Effector CD8-positive, alpha-beta T cell (primary cell): ENCODE results near the gene CEACAM19.
"Not testable (repeated sequence)": the region's sequence is repeated elsewhere in the genome, so short reads cannot be mapped to it uniquely, and the experiment has no call there.

Experiments
- DNase-seq: peaks from one replicate; lab custom pipeline; 2025; lab: John Stamatoyannopoulos, UW
- total RNA-seq, 4 experiments: gene quantifications; one replicate each; lab custom pipeline; 2026; lab: John Stamatoyannopoulos, UW

Gene CEACAM19
- 0.10 to 0.44 (median 0.36) reads per million in 4 experiments for total RNA-seq

GRCh38 chr19:44671400-44671799 is at the start of gene CEACAM19:
CEACAM19 (plus strand) TSS chr19:44671482; CDS start chr19:44671932, 450 bp downstream.
- DNase-seq = no peak

- no peak for DNase-seq
Observed at GRCh38 chr19:44623080-44623479, 48.2 kb upstream of the CEACAM19 start.

GRCh38 chr19:44623626-44624025 is 47.7 kb upstream of the CEACAM19 start:
- DNase-seq = no peak

GRCh38 chr19:44624840-44625354 is 46.4 kb upstream of the CEACAM19 start:
- no peak for DNase-seq

GRCh38 chr19:44625637-44626036 is 45.6 kb upstream of the CEACAM19 start:
- not testable (repeated sequence) for DNase-seq

GRCh38 chr19:44626048-44626624 is 45.1 kb upstream of the CEACAM19 start:
- DNase-seq = no peak

GRCh38 chr19:44627631-44628030 is 43.7 kb upstream of the CEACAM19 start:
- no peak for DNase-seq

- no peak for DNase-seq
Observed at GRCh38 chr19:44628793-44629192, 42.5 kb upstream of the CEACAM19 start.

- DNase-seq = not testable (repeated sequence)
Observed at GRCh38 chr19:44631611-44632010, 39.7 kb upstream of the CEACAM19 start.

- not testable (repeated sequence) for DNase-seq
Observed at GRCh38 chr19:44634058-44634457, 37.2 kb upstream of the CEACAM19 start.

GRCh38 chr19:44634785-44635184 is 36.5 kb upstream of the CEACAM19 start:
- DNase-seq = no peak

GRCh38 chr19:44635581-44636438 is 35.5 kb upstream of the CEACAM19 start:
- no peak for DNase-seq

- no peak for DNase-seq
Observed at GRCh38 chr19:44636439-44637389, 34.6 kb upstream of the CEACAM19 start.

- no peak for DNase-seq
Observed at GRCh38 chr19:44637390-44637764, 33.9 kb upstream of the CEACAM19 start.

GRCh38 chr19:44640518-44640917 is 30.8 kb upstream of the CEACAM19 start:
- DNase-seq = no peak

GRCh38 chr19:44641501-44642265 is 29.6 kb upstream of the CEACAM19 start:
- no peak for DNase-seq

- DNase-seq = no peak
Observed at GRCh38 chr19:44642377-44642776, 28.9 kb upstream of the CEACAM19 start.

- DNase-seq = no peak
Observed at GRCh38 chr19:44643605-44644401, 27.5 kb upstream of the CEACAM19 start, which contains the start of gene PVR. PVR (plus strand) TSS chr19:44643910; CDS start chr19:44644097, 187 bp downstream.

GRCh38 chr19:44644402-44645016 is 26.8 kb upstream of the CEACAM19 start:
- DNase-seq = no peak
